H9 (cell line): Measurements from ENCODE around the gene FASTK. TPM values are rescaled to one million over a fixed set of nuclear protein-coding genes. Genes with fewer than 3 reads are reported as not detected.

Source experiments
- DNase-seq: peaks from one replicate; pipeline ENCODE4 v3.0.0-alpha.2; 2017
- H2AFZ ChIP-seq: one replicate; pipeline ENCODE4 v1.6.1; 2013; ENCODE audit warnings: mild to moderate bottlenecking, low read length, control low read depth, moderate library complexity
- H2AK5ac ChIP-seq: 2 replicates; pipeline ENCODE4 v1.6.1; 2013; ENCODE audit warnings: low read length, control low read depth, mixed read lengths; ENCODE audit not compliant: insufficient read length
- H2BK120ac ChIP-seq: one replicate; pipeline ENCODE4 v1.6.1; 2013; ENCODE audit warnings: low read depth, mild to moderate bottlenecking, low read length, control low read depth, inconsistent platforms; ENCODE audit not compliant: poor library complexity, severe bottlenecking
- H2BK12ac ChIP-seq: 2 replicates; pipeline ENCODE4 v1.6.1; 2013; ENCODE audit warnings: low read length, control low read depth, mixed read lengths, low read depth; ENCODE audit not compliant: insufficient read length
- H2BK15ac ChIP-seq: 2 replicates; pipeline ENCODE4 v1.6.1; 2013; ENCODE audit warnings: low read depth, low read length, control low read depth
- H2BK20ac ChIP-seq: one replicate; pipeline ENCODE4 v1.6.1; 2013; ENCODE audit warnings: low read depth, mild to moderate bottlenecking, low read length, control low read depth, inconsistent platforms; ENCODE audit not compliant: poor library complexity, severe bottlenecking
- H2BK5ac ChIP-seq: 2 replicates; pipeline ENCODE4 v1.6.1; 2013; ENCODE audit warnings: low read length, control low read depth, mixed read lengths; ENCODE audit not compliant: insufficient read length
- H3K14ac ChIP-seq: 2 replicates; pipeline ENCODE4 v1.6.1; 2013; ENCODE audit warnings: low read length, control low read depth; ENCODE audit not compliant: insufficient read depth
- H3K18ac ChIP-seq: 2 replicates; pipeline ENCODE4 v1.6.1; 2013; ENCODE audit warnings: low read depth, mild to moderate bottlenecking, mixed read lengths, low read length, control low read depth; ENCODE audit not compliant: insufficient read length
- H3K23ac ChIP-seq: 2 replicates; pipeline ENCODE4 v1.6.1; 2013; ENCODE audit warnings: low read length, control low read depth, mixed read lengths, low read depth; ENCODE audit not compliant: insufficient read length
- H3K23me2 ChIP-seq: 2 replicates; pipeline ENCODE4 v1.6.1; 2013; ENCODE audit warnings: low read depth, mild to moderate bottlenecking, mixed read lengths, low read length, control low read depth; ENCODE audit not compliant: insufficient read length, poor library complexity, severe bottlenecking
- H3K27ac ChIP-seq: 2 replicates; pipeline ENCODE4 v1.5.1; 2013; ENCODE audit warnings: low read length, control low read depth, mixed read lengths, low read depth; ENCODE audit not compliant: insufficient read length
- H3K27me3 ChIP-seq: 2 replicates; pipeline ENCODE4 v1.6.1; 2013; ENCODE audit warnings: low read length, control low read depth, inconsistent platforms; ENCODE audit not compliant: insufficient read depth
- H3K4ac ChIP-seq: 2 replicates; pipeline ENCODE4 v1.6.1; 2013; ENCODE audit warnings: low read depth, mild to moderate bottlenecking, control low read depth, inconsistent platforms, low read length, moderate library complexity
- H3K4me1 ChIP-seq: 2 replicates; pipeline ENCODE4 v1.6.1; 2013; ENCODE audit warnings: low read length, control low read depth, inconsistent platforms; ENCODE audit not compliant: insufficient read depth
- H3K4me2 ChIP-seq: 2 replicates; pipeline ENCODE4 v1.6.1; 2013; ENCODE audit warnings: low read length, control low read depth, mixed read lengths; ENCODE audit not compliant: insufficient read length, insufficient read depth
- H3K56ac ChIP-seq: 2 replicates; pipeline ENCODE4 v1.6.1; 2013; ENCODE audit warnings: low read depth, mild to moderate bottlenecking, mixed read lengths, low read length, control low read depth; ENCODE audit not compliant: insufficient read length
- H3K79me1 ChIP-seq: 2 replicates; pipeline ENCODE4 v1.6.1; 2013; ENCODE audit warnings: low read depth, mild to moderate bottlenecking, moderate library complexity, low read length, control low read depth, inconsistent platforms; ENCODE audit not compliant: insufficient read depth, poor library complexity, severe bottlenecking
- H3K79me2 ChIP-seq: 2 replicates; pipeline ENCODE4 v1.6.1; 2013; ENCODE audit warnings: low read length, control low read depth, inconsistent platforms; ENCODE audit not compliant: insufficient read depth
- H3K9ac ChIP-seq: 2 replicates; pipeline ENCODE4 v1.6.1; 2013; ENCODE audit warnings: low read length, control low read depth, mixed read lengths; ENCODE audit not compliant: insufficient read length; ENCODE audit errors: extremely low read depth
- H3K9me3 ChIP-seq: one replicate; pipeline ENCODE4 v1.6.1; 2013; ENCODE audit warnings: low read depth, low read length, inconsistent platforms; ENCODE audit not compliant: control insufficient read depth
- H3T11ph ChIP-seq: one replicate; pipeline ENCODE4 v1.6.1; 2013; ENCODE audit warnings: mild to moderate bottlenecking, low read length, control low read depth, inconsistent platforms
- H4K20me1 ChIP-seq: one replicate; pipeline ENCODE4 v1.6.1; 2013; ENCODE audit not compliant: control insufficient read depth, insufficient read length, insufficient read depth
- H4K5ac ChIP-seq: 2 replicates; pipeline ENCODE4 v1.6.1; 2013; ENCODE audit warnings: low read depth, mild to moderate bottlenecking, mixed read lengths, low read length, control low read depth; ENCODE audit not compliant: insufficient read length
- H4K8ac ChIP-seq: replicated peaks from 2 replicates; pipeline ENCODE4 v1.6.1; 2013; ENCODE audit warnings: low read length, control low read depth, mixed read lengths, low read depth; ENCODE audit not compliant: insufficient read length
- H4K91ac ChIP-seq: 2 replicates; pipeline ENCODE4 v1.6.1; 2013; ENCODE audit warnings: low read depth, mild to moderate bottlenecking, moderate library complexity, mixed read lengths, low read length, control low read depth; ENCODE audit not compliant: insufficient read length
- H3K27ac Mint-ChIP-seq, 3 experiments: 2 replicates in 2 of 3; 3 replicates in 1 of 3; pipeline ENCODE4 v1.8.0; 2020 to 2021; ENCODE audit warnings: mixed read lengths in 3 of 3, mild to moderate bottlenecking in 1 of 3, moderate library complexity in 1 of 3
- H3K27me3 Mint-ChIP-seq: 2 replicates; pipeline ENCODE4 v1.8.0; 2021; ENCODE audit warnings: low read depth, mild to moderate bottlenecking, moderate library complexity, mixed read lengths
- H3K36me3 Mint-ChIP-seq, 3 experiments: 2 replicates in 2 of 3; 3 replicates in 1 of 3; pipeline ENCODE4 v1.8.0; 2020 to 2021; ENCODE audit warnings: low read depth in 3 of 3, mixed read lengths in 3 of 3; ENCODE audit not compliant: insufficient read depth in 1 of 3
- H3K4me1 Mint-ChIP-seq, 2 experiments: 2 replicates each; pipeline ENCODE4 v1.8.0; 2020; ENCODE audit warnings: mixed read lengths in 2 of 2
- H3K4me3 Mint-ChIP-seq, 2 experiments: 2 replicates in 1 of 2; 3 replicates in 1 of 2; pipeline ENCODE4 v1.8.0; 2020 to 2021; ENCODE audit warnings: mild to moderate bottlenecking in 2 of 2, mixed read lengths in 2 of 2, moderate library complexity in 1 of 2
- H3K9me3 Mint-ChIP-seq, 2 experiments: 2 replicates in 1 of 2; 3 replicates in 1 of 2; pipeline ENCODE4 v1.8.0; 2020; ENCODE audit warnings: mild to moderate bottlenecking in 2 of 2, mixed read lengths in 2 of 2, moderate library complexity in 1 of 2
- CTCF ChIP-seq: fragments of 200-600 bp; sonication (generic); conservative IDR thresholded peaks from 3 replicates; pipeline ENCODE4 v1.8.0; 2021; ENCODE audit warnings: antibody characterized with exemption, mild to moderate bottlenecking
- WGBS: extraction: QIAGEN DNeasy Blood & Tissue Kit; methylation state at CpG from one replicate; pipeline ENCODE4 v1.1.7; 2013; ENCODE audit warnings: missing lambda C conversion rate, low lambda C conversion rate, mixed read lengths; ENCODE audit not compliant: insufficient read length; ENCODE audit errors: extremely low coverage; 5-methylcytosine and 5-hydroxymethylcytosine counted together
- total RNA-seq: library from RNA; stranded (reverse); gene quantifications from 2 replicates; pipeline ENCODE4 v1.2.1, GENCODE V29; 2021

Gene FASTK
- total RNA-seq, 1 experiment from 2014 or later: 57.8 TPM

GRCh38 chr7:151070574-151070960 lies 10.0 kb downstream of the FASTK start:
- Histone ChIP-seq H3K4ac (no peak overlapping the region), H4K20me1 (no peaks in the 10 kb centered on the region), H3K4me1 (no peaks in the 10 kb centered on the region; the same call in 1 of the 2 replicates), H3K23ac (no peak overlapping the region), H3K79me1 (no peaks in the 10 kb centered on the region), H2BK120ac (no peak overlapping the region), H4K91ac (no peak overlapping the region), H3K18ac (no peak overlapping the region), H4K8ac (no peak overlapping the region), H2BK15ac (no peak overlapping the region), H3K9me3 (no peaks in the 10 kb centered on the region), H3K4me2 (no peak overlapping the region), H3K27me3 (no peaks in the 10 kb centered on the region), H3K27ac (no peak overlapping the region), H3K79me2 (no peaks in the 10 kb centered on the region), H3K9ac (no peak overlapping the region), H4K5ac (no peak overlapping the region), H2BK5ac (no peak overlapping the region), H3K23me2 (no peaks in the 10 kb centered on the region), H2BK20ac (no peak overlapping the region), H3K56ac (no peak overlapping the region), H2AK5ac (no peak overlapping the region), H3K14ac (no peak overlapping the region), H3T11ph (no peak overlapping the region), H2BK12ac (no peak overlapping the region), H2AFZ (no peak overlapping the region)
- Mint-ChIP-seq H3K27me3 (no peaks in the 10 kb centered on the region), H3K4me1 (peaks cover 12 to 13% of the 10 kb centered on the region in 2 experiments), H3K27ac (no peak overlapping the region), H3K4me3 (no peak overlapping the region), H3K9me3 (no peaks in the 10 kb centered on the region; a peak in 1 of 5 replicates), H3K36me3 (peaks cover 40 to 72% (median 67%) of the 10 kb centered on the region in 3 experiments; a peak in 6 of 7 replicates)
- whole genome bisulfite sequencing: no CpG with 5 or more reads among the region's 15 CpGs
- no peak for TF ChIP-seq CTCF
- DNase-seq: no peak
